Measurements from ENCODE around the gene PTPRJ. TPM values are rescaled to one million over a fixed set of nuclear protein-coding genes. Genes with fewer than 3 reads are reported as not detected.

The PTPRJ gene
- total RNA-seq, 1 donor from 2014 or later = 22.9 TPM

- Histone ChIP-seq H3K27me3 (ENCODE audit: insufficient read depth, low read length) (no peaks in the 10 kb centered on the region), H2AFZ (ENCODE audit: low read depth, low read length) (no peak overlapping the region), H3K4me1 (ENCODE audit: insufficient read depth, low read length) (peaks cover 7% of the 10 kb centered on the region), H4K20me1 (ENCODE audit: insufficient read depth, low read length) (peaks cover 65% of the 10 kb centered on the region), H3K36me3 (ENCODE audit: insufficient read depth, low read length) (no peaks in the 10 kb centered on the region), H3K9ac (ENCODE audit: low read length) (no peak overlapping the region), H3K27ac (ENCODE audit: low read depth, low read length) (no peak overlapping the region), H3K9me3 (ENCODE audit: insufficient read depth, low read depth, low read length) (no peaks in the 10 kb centered on the region), H3K4me3 (ENCODE audit: insufficient read depth, low read depth, low read length) (no peak overlapping the region), H3K4me2 (ENCODE audit: low read length) (no peak overlapping the region), H3K79me2 (ENCODE audit: insufficient read depth, low read length) (peaks cover 79% of the 10 kb centered on the region)
- no peak overlapping the region for H3K4me3 Mint-ChIP-seq (ENCODE audit: unreplicated experiment)
- no peak overlapping the region for H3K27ac Mint-ChIP-seq (ENCODE audit: unreplicated experiment)
- peaks cover 5% of the 10 kb centered on the region for H3K36me3 Mint-ChIP-seq (ENCODE audit: low read depth, unreplicated experiment)
- no peak for FAIRE-seq
- H3K9me3 Mint-ChIP-seq (ENCODE audit: unreplicated experiment) = peaks cover 4% of the 10 kb centered on the region
- no peak for TF ChIP-seq EZH2 (IDR thresholded peaks at IDR 0.05; ENCODE audit: insufficient read depth, low read length)
- peak; percentile 57 for DNase-seq (ENCODE audit: low read depth)
- H3K4me1 Mint-ChIP-seq (ENCODE audit: low read depth, unreplicated experiment) = peaks cover 24% of the 10 kb centered on the region
- no peaks in the 10 kb centered on the region for H3K27me3 Mint-ChIP-seq (ENCODE audit: low read depth, unreplicated experiment)
These were observed 116.5 kb downstream of the PTPRJ start for GRCh38 chr11:48096588-48097525.

- Mint-ChIP-seq H3K27me3 (ENCODE audit: low read depth, unreplicated experiment) (no peaks in the 10 kb centered on the region), H3K36me3 (ENCODE audit: low read depth, unreplicated experiment) (peaks cover 5% of the 10 kb centered on the region), H3K4me3 (ENCODE audit: unreplicated experiment) (no peak overlapping the region), H3K9me3 (ENCODE audit: unreplicated experiment) (peaks cover 4% of the 10 kb centered on the region), H3K27ac (ENCODE audit: unreplicated experiment) (no peak overlapping the region), H3K4me1 (ENCODE audit: low read depth, unreplicated experiment) (peaks cover 25% of the 10 kb centered on the region)
- no peaks in the 10 kb centered on the region for H3K36me3 ChIP-seq (ENCODE audit: insufficient read depth, low read length)
- no peak overlapping the region for H3K27ac ChIP-seq (ENCODE audit: low read depth, low read length)
- no peak overlapping the region for H3K4me2 ChIP-seq (ENCODE audit: low read length)
- DNase-seq (ENCODE audit: low read depth) (no peak), FAIRE-seq (no peak)
- H3K9me3 ChIP-seq (ENCODE audit: insufficient read depth, low read depth, low read length) = no peaks in the 10 kb centered on the region
- peaks cover 79% of the 10 kb centered on the region for H3K79me2 ChIP-seq (ENCODE audit: insufficient read depth, low read length)
- H3K4me1 ChIP-seq (ENCODE audit: insufficient read depth, low read length) = peaks cover 7% of the 10 kb centered on the region
- TF ChIP-seq CTCF (IDR thresholded peaks at IDR 0.05; ENCODE audit: insufficient read depth, low read depth, low read length) = no peak
- no peak for TF ChIP-seq EZH2 (IDR thresholded peaks at IDR 0.05; ENCODE audit: insufficient read depth, low read length)
- H3K27me3 ChIP-seq (ENCODE audit: insufficient read depth, low read length) = no peaks in the 10 kb centered on the region
- H3K9ac ChIP-seq (ENCODE audit: low read length) = no peak overlapping the region
- H3K4me3 ChIP-seq (ENCODE audit: insufficient read depth, low read depth, low read length) = no peak overlapping the region
- H2AFZ ChIP-seq (ENCODE audit: low read depth, low read length) = no peak overlapping the region
- H4K20me1 ChIP-seq (ENCODE audit: insufficient read depth, low read length) = peaks cover 62% of the 10 kb centered on the region
These were observed 117.7 kb downstream of the PTPRJ start for GRCh38 chr11:48098024-48098423.

GRCh38 chr11:48099916-48100446 is 119.6 kb downstream of the PTPRJ start:
- H3K9me3 ChIP-seq (ENCODE audit: insufficient read depth, low read depth, low read length) = no peaks in the 10 kb centered on the region
- FAIRE-seq (no peak), DNase-seq (ENCODE audit: low read depth) (no peak)
- H4K20me1 ChIP-seq (ENCODE audit: insufficient read depth, low read length) = peaks cover 54% of the 10 kb centered on the region
- H3K4me3 Mint-ChIP-seq (ENCODE audit: unreplicated experiment) = no peak overlapping the region
- no peak for TF ChIP-seq EZH2 (IDR thresholded peaks at IDR 0.05; ENCODE audit: insufficient read depth, low read length)
- no peak for TF ChIP-seq CTCF (IDR thresholded peaks at IDR 0.05; ENCODE audit: insufficient read depth, low read depth, low read length)
- no peak overlapping the region for H3K27ac Mint-ChIP-seq (ENCODE audit: unreplicated experiment)
- no peak overlapping the region for H3K4me3 ChIP-seq (ENCODE audit: insufficient read depth, low read depth, low read length)
- H3K9me3 Mint-ChIP-seq (ENCODE audit: unreplicated experiment) = peaks cover 4% of the 10 kb centered on the region
- peaks cover 81% of the 10 kb centered on the region for H3K79me2 ChIP-seq (ENCODE audit: insufficient read depth, low read length)
- no peak overlapping the region for H3K4me2 ChIP-seq (ENCODE audit: low read length)
- no peaks in the 10 kb centered on the region for H3K27me3 ChIP-seq (ENCODE audit: insufficient read depth, low read length)
- H3K36me3 ChIP-seq (ENCODE audit: insufficient read depth, low read length) = no peaks in the 10 kb centered on the region
- peaks cover 25% of the 10 kb centered on the region for H3K4me1 Mint-ChIP-seq (ENCODE audit: low read depth, unreplicated experiment)
- peaks cover 5% of the 10 kb centered on the region for H3K36me3 Mint-ChIP-seq (ENCODE audit: low read depth, unreplicated experiment)
- H3K4me1 ChIP-seq (ENCODE audit: insufficient read depth, low read length) = peaks cover 16% of the 10 kb centered on the region
- H2AFZ ChIP-seq (ENCODE audit: low read depth, low read length) = no peak overlapping the region
- no peak overlapping the region for H3K27ac ChIP-seq (ENCODE audit: low read depth, low read length)
- no peak overlapping the region for H3K9ac ChIP-seq (ENCODE audit: low read length)
- no peaks in the 10 kb centered on the region for H3K27me3 Mint-ChIP-seq (ENCODE audit: low read depth, unreplicated experiment)

All from astrocyte (in vitro differentiated cells and primary cell).